GM18520 (cell line): ENCODE results near the gene ANKRD44.
A peak's percentile ranks its signal among the peaks of the same experiment; 100 is the strongest.
"Not testable (repeated sequence)": the region's sequence is repeated elsewhere in the genome, so short reads cannot be mapped to it uniquely, and the experiment has no call there.

Source experiments
- ATAC-seq: cut with Tn5 transposase; IDR thresholded peaks from one replicate; pipeline ENCODE4 v1.9.1; 2021; ENCODE audit not compliant: unreplicated experiment

ANKRD44 gene

GRCh38 chr2:197310271-197310985 is at the start of gene ANKRD44:
Gene ANKRD44 (minus strand): TSS chr2:197310780. CDS start chr2:197310604, 176 bp downstream.
- peak; percentile 64 for ATAC-seq

GRCh38 chr2:197359859-197360258 is 49.3 kb upstream of the ANKRD44 start:
- no peak for ATAC-seq

GRCh38 chr2:197358931-197359330 is 48.4 kb upstream of the ANKRD44 start:
- ATAC-seq = no peak

- no peak for ATAC-seq
Observed at GRCh38 chr2:197357986-197358385, 47.4 kb upstream of the ANKRD44 start.

GRCh38 chr2:197356136-197356535 is 45.6 kb upstream of the ANKRD44 start:
- no peak for ATAC-seq

- no peak for ATAC-seq
Observed at GRCh38 chr2:197354169-197354558, 43.6 kb upstream of the ANKRD44 start.

GRCh38 chr2:197353393-197354168 is 43.0 kb upstream of the ANKRD44 start:
- no peak for ATAC-seq

- ATAC-seq = no peak
Observed at GRCh38 chr2:197349699-197350098, 39.1 kb upstream of the ANKRD44 start.

- ATAC-seq = no peak
Observed at GRCh38 chr2:197348721-197349360, 38.3 kb upstream of the ANKRD44 start.

- no peak for ATAC-seq
Observed at GRCh38 chr2:197345846-197346370, 35.3 kb upstream of the ANKRD44 start.

GRCh38 chr2:197343968-197344367 is 33.4 kb upstream of the ANKRD44 start:
- ATAC-seq = not testable (repeated sequence)

- ATAC-seq = no peak
Observed at GRCh38 chr2:197340591-197340990, 30.0 kb upstream of the ANKRD44 start.

GRCh38 chr2:197339496-197340220 is 29.1 kb upstream of the ANKRD44 start:
- ATAC-seq = no peak

- no peak for ATAC-seq
Observed at GRCh38 chr2:197339016-197339415, 28.4 kb upstream of the ANKRD44 start.

GRCh38 chr2:197332641-197333040 is 22.1 kb upstream of the ANKRD44 start:
- no peak for ATAC-seq

- no peak for ATAC-seq
Observed at GRCh38 chr2:197328461-197328860, 17.9 kb upstream of the ANKRD44 start.

- no peak for ATAC-seq
Observed at GRCh38 chr2:197327472-197328098, 17.0 kb upstream of the ANKRD44 start.

GRCh38 chr2:197327073-197327471 is 16.5 kb upstream of the ANKRD44 start:
- no peak for ATAC-seq

- no peak for ATAC-seq
Observed at GRCh38 chr2:197324801-197325200, 14.2 kb upstream of the ANKRD44 start.
